ENCODE data around the gene BIRC6. TPM values are rescaled to one million over a fixed set of nuclear protein-coding genes. Genes with fewer than 3 reads are reported as not detected.

Gene BIRC6
- total RNA-seq, 1 experiment from 2014 or later = 63.1 TPM

DNA sequence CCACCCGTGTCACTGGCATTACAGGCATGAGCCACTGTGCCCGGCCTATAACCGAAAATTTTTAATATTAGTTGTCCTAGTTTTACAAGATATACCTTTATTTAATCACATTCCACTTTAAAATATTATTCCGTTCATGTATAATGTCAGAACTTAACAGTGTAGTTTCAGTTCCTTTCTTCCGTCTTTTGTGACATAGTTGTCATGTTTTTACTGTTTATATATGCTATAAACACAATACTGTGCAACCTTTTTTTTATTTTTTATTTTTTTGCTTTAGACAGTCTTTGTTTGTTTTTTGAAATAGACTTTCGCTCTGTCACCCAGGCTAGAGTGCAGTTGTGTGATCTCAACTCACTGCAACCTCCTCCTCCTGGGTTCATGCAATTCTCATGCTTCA, 141.5 kb downstream of the BIRC6 start:
- peaks cover 30% of the 10 kb centered on the region for H3K36me3 Mint-ChIP-seq
- no peak overlapping the region for H3K4me3 Mint-ChIP-seq
- no peak for ATAC-seq
- ChIA-PET CTCF (no interaction called here), POLR2A (no interaction called here)
- no peaks in the 10 kb centered on the region; the same call in 1 of the 2 replicates for H3K27me3 Mint-ChIP-seq (ENCODE audit: low read depth)
- TF ChIP-seq TCF7 (CRISPR knock-in tag; IDR thresholded peaks at IDR 0.05; ENCODE audit: low read depth) (no peak), NFE2L1 (CRISPR knock-in tag; IDR thresholded peaks at IDR 0.05) (no peak), ESRRA (CRISPR knock-in tag; IDR thresholded peaks at IDR 0.05; ENCODE audit: borderline replicate concordance) (no peak), ZNF423 (CRISPR knock-in tag; IDR thresholded peaks at IDR 0.05) (no peak), USF2 (CRISPR knock-in tag; IDR thresholded peaks at IDR 0.05) (no peak)
- DNase-seq (ENCODE audit: low spot score) = no peak
- H3K4me1 Mint-ChIP-seq = peaks cover 20% of the 10 kb centered on the region
- no peaks in the 10 kb centered on the region for H3K9me3 Mint-ChIP-seq
- H3K27ac Mint-ChIP-seq = no peak overlapping the region; the same call in 1 of the 2 replicates

GRCh38 chr2:32502941-32503340, 146.1 kb downstream of the BIRC6 start:
- TF ChIP-seq ZNF532 (CRISPR knock-in tag; IDR thresholded peaks at IDR 0.05; ENCODE audit: borderline replicate concordance) (no peak), USF1 (CRISPR knock-in tag; IDR thresholded peaks at IDR 0.05) (no peak), TP53 (CRISPR knock-in tag; IDR thresholded peaks at IDR 0.05) (no peak), FOXJ3 (CRISPR knock-in tag; IDR thresholded peaks at IDR 0.05; ENCODE audit: borderline replicate concordance) (no peak), ZBTB21 (CRISPR knock-in tag; IDR thresholded peaks at IDR 0.05; ENCODE audit: borderline replicate concordance) (no peak), PRDM15 (CRISPR knock-in tag; IDR thresholded peaks at IDR 0.05) (no peak), NR3C1 (CRISPR knock-in tag; conservative IDR thresholded peaks at IDR 0.05; ENCODE audit: low read depth) (no peak), EMX1 (CRISPR knock-in tag; IDR thresholded peaks at IDR 0.05) (no peak), NFE2L1 (CRISPR knock-in tag; IDR thresholded peaks at IDR 0.05) (no peak)
- TF ChIP-seq, protein P1, sequence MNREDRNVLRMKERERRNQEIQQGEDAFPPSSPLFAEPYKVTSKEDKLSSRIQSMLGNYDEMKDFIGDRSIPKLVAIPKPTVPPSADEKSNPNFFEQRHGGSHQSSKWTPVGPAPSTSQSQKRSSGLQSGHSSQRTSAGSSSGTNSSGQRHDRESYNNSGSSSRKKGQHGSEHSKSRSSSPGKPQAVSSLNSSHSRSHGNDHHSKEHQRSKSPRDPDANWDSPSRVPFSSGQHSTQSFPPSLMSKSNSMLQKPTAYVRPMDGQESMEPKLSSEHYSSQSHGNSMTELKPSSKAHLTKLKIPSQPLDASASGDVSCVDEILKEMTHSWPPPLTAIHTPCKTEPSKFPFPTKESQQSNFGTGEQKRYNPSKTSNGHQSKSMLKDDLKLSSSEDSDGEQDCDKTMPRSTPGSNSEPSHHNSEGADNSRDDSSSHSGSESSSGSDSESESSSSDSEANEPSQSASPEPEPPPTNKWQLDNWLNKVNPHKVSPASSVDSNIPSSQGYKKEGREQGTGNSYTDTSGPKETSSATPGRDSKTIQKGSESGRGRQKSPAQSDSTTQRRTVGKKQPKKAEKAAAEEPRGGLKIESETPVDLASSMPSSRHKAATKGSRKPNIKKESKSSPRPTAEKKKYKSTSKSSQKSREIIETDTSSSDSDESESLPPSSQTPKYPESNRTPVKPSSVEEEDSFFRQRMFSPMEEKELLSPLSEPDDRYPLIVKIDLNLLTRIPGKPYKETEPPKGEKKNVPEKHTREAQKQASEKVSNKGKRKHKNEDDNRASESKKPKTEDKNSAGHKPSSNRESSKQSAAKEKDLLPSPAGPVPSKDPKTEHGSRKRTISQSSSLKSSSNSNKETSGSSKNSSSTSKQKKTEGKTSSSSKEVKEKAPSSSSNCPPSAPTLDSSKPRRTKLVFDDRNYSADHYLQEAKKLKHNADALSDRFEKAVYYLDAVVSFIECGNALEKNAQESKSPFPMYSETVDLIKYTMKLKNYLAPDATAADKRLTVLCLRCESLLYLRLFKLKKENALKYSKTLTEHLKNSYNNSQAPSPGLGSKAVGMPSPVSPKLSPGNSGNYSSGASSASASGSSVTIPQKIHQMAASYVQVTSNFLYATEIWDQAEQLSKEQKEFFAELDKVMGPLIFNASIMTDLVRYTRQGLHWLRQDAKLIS (CRISPR knock-in tag; IDR thresholded peaks at IDR 0.05; ENCODE audit: borderline replicate concordance) = no peak
- TF ChIP-seq, protein P2, sequence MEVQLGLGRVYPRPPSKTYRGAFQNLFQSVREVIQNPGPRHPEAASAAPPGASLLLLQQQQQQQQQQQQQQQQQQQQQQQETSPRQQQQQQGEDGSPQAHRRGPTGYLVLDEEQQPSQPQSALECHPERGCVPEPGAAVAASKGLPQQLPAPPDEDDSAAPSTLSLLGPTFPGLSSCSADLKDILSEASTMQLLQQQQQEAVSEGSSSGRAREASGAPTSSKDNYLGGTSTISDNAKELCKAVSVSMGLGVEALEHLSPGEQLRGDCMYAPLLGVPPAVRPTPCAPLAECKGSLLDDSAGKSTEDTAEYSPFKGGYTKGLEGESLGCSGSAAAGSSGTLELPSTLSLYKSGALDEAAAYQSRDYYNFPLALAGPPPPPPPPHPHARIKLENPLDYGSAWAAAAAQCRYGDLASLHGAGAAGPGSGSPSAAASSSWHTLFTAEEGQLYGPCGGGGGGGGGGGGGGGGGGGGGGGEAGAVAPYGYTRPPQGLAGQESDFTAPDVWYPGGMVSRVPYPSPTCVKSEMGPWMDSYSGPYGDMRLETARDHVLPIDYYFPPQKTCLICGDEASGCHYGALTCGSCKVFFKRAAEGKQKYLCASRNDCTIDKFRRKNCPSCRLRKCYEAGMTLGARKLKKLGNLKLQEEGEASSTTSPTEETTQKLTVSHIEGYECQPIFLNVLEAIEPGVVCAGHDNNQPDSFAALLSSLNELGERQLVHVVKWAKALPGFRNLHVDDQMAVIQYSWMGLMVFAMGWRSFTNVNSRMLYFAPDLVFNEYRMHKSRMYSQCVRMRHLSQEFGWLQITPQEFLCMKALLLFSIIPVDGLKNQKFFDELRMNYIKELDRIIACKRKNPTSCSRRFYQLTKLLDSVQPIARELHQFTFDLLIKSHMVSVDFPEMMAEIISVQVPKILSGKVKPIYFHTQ (CRISPR knock-in tag; IDR thresholded peaks at IDR 0.05) = no peak
- H3K9me3 Mint-ChIP-seq = no peaks in the 10 kb centered on the region
- H3K36me3 Mint-ChIP-seq = peaks cover 43% of the 10 kb centered on the region
- DNase-seq (ENCODE audit: low spot score) (no peak), ATAC-seq (no peak)
- no peaks in the 10 kb centered on the region for H3K4me1 Mint-ChIP-seq
- ChIA-PET POLR2A (no interaction called here), CTCF (no interaction called here)
- H3K27me3 Mint-ChIP-seq (ENCODE audit: low read depth) = no peaks in the 10 kb centered on the region; the same call in 1 of the 2 replicates
- H3K4me3 Mint-ChIP-seq = no peak overlapping the region
- no peak overlapping the region for H3K27ac Mint-ChIP-seq
